HG02759 (cell line): ENCODE results near the gene LRP1.

Experiments
- ATAC-seq: cut with Tn5 transposase; IDR thresholded peaks from one replicate; pipeline ENCODE4 v1.9.1; 2021; ENCODE audit warnings: mild to moderate bottlenecking, moderate library complexity; ENCODE audit not compliant: unreplicated experiment

The LRP1 gene

GRCh38 chr12:57133013-57133569 lies 4.8 kb downstream of the LRP1 start:
- ATAC-seq, result no peak

- ATAC-seq, result no peak
Measured at GRCh38 chr12:57133916-57134315, 5.6 kb downstream of the LRP1 start.

- ATAC-seq, result no peak
Measured at GRCh38 chr12:57134949-57135348, 6.7 kb downstream of the LRP1 start.

GRCh38 chr12:57135527-57136326 lies 7.4 kb downstream of the LRP1 start:
- ATAC-seq, result no peak

GRCh38 chr12:57138526-57139272 lies 10.4 kb downstream of the LRP1 start:
- ATAC-seq, result no peak

GRCh38 chr12:57139796-57140649 lies 11.7 kb downstream of the LRP1 start:
- no peak for ATAC-seq

GRCh38 chr12:57141249-57141648 lies 13.0 kb downstream of the LRP1 start:
- ATAC-seq, result no peak

- ATAC-seq, result no peak
Measured at GRCh38 chr12:57142121-57142520, 13.8 kb downstream of the LRP1 start.

GRCh38 chr12:57142727-57143126 lies 14.4 kb downstream of the LRP1 start:
- ATAC-seq, result no peak

- ATAC-seq, result no peak
Measured at GRCh38 chr12:57143454-57143853, 15.2 kb downstream of the LRP1 start.

GRCh38 chr12:57145460-57146059 lies 17.3 kb downstream of the LRP1 start:
- ATAC-seq, result no peak

- no peak for ATAC-seq
Measured at GRCh38 chr12:57146092-57146491, 17.8 kb downstream of the LRP1 start.

- ATAC-seq, result no peak
Measured at GRCh38 chr12:57146961-57147944, 19.0 kb downstream of the LRP1 start, which contains the start of gene LRP1-AS. TSS of gene LRP1-AS (minus strand) at chr12:57147619.

GRCh38 chr12:57148469-57149244 lies 20.4 kb downstream of the LRP1 start:
- no peak for ATAC-seq

- ATAC-seq, result no peak
Measured at GRCh38 chr12:57149245-57149900, 21.1 kb downstream of the LRP1 start.

- no peak for ATAC-seq
Measured at GRCh38 chr12:57150400-57151000, 22.2 kb downstream of the LRP1 start.

- ATAC-seq, result no peak
Measured at GRCh38 chr12:57151741-57152630, 23.7 kb downstream of the LRP1 start.
